Measurements from ENCODE around the gene PHF13. TPM values are rescaled to one million over a fixed set of nuclear protein-coding genes. Genes with fewer than 3 reads are reported as not detected.

The PHF13 gene
- total and polyA plus RNA-seq, 2 donors (not counting 3 experiments of a cell fraction or from before 2014, with no cell fraction given), result 5.6 to 18.6 TPM

GRCh38 chr1:6585841-6586240, 27.7 kb upstream of the PHF13 start:
- H2AFZ ChIP-seq (ENCODE audit: low read depth, low read length), result no peak overlapping the region
- H3K4me2 ChIP-seq (ENCODE audit: insufficient read depth, low read length), result no peak overlapping the region
- dilution Hi-C loops (cut with MboI; ENCODE audit: extremely low pct_ligation_motif_present, low sequenced_read_pairs), result no loop called here
- H3K27ac ChIP-seq (ENCODE audit: insufficient read depth, low read depth, low read length), result no peak overlapping the region
- intact Hi-C loops (cut with micrococcal nuclease), result no loop called here
- no peak overlapping the region for H3K9ac ChIP-seq (replicated peaks; ENCODE audit: extremely low read depth, insufficient read depth, low read length)
- DNase-seq (ENCODE audit: low read depth, low spot score) (no peak), FAIRE-seq (no peak)
- H3K9me1 ChIP-seq (replicated peaks; ENCODE audit: control insufficient read depth, extremely low read depth, insufficient read depth, low read length), result no peaks in the 10 kb centered on the region
- H3K4me1 ChIP-seq (ENCODE audit: control insufficient read depth, extremely low read depth, insufficient read depth, low read length), result peaks cover 4% of the 10 kb centered on the region
- TF ChIP-seq MYC (IDR thresholded peaks at IDR 0.05; ENCODE audit: low read depth, low read length) (no peak), FOS (IDR thresholded peaks at IDR 0.05; ENCODE audit: borderline replicate concordance, insufficient read depth, low read length) (no peak), JUN (IDR thresholded peaks at IDR 0.05; ENCODE audit: borderline replicate concordance, insufficient read depth, insufficient read length, low read depth) (no peak), CTCF (IDR thresholded peaks at IDR 0.05; ENCODE audit: extremely low read depth in 1 of 2, insufficient read depth in 1 of 2, low read depth in 1 of 2, low read length in 2 of 2) (no peak)
- BruUV-seq (replicated peaks), result no TSS peak
- peaks cover 0 to 14% of the 10 kb centered on the region in 2 experiments for H3K36me3 ChIP-seq (ENCODE audit: control insufficient read depth in 2 of 2, extremely low read depth in 1 of 2, insufficient read depth in 2 of 2, low read length in 2 of 2)
- no peak overlapping the region for H3K4me3 ChIP-seq (replicated peaks in 1 of 3; ENCODE audit: insufficient read depth in 1 of 3, low read depth in 1 of 3, low read length in 3 of 3)
- peaks cover 5% of the 10 kb centered on the region for H3K79me2 ChIP-seq (ENCODE audit: control insufficient read depth, insufficient read depth, low read length)
- ChIA-PET POLR2A (no interaction called here), CTCF (no interaction called here)
- no peaks in the 10 kb centered on the region for H4K20me1 ChIP-seq (replicated peaks; ENCODE audit: control insufficient read depth, extremely low read depth, insufficient read depth, low read length)
- H3K27me3 ChIP-seq (ENCODE audit: control insufficient read depth in 2 of 2, insufficient read depth in 2 of 2, low read length in 2 of 2), result no peaks in the 10 kb centered on the region
- H3K9me3 ChIP-seq (replicated peaks; ENCODE audit: control insufficient read depth, insufficient read depth, low read length), result no peaks in the 10 kb centered on the region

- dilution Hi-C loops (cut with MboI; ENCODE audit: extremely low pct_ligation_motif_present, low sequenced_read_pairs), result no loop called here
- Histone ChIP-seq H3K4me3 (replicated peaks in 1 of 3; ENCODE audit: insufficient read depth in 1 of 3, low read depth in 1 of 3, low read length in 3 of 3) (no peak overlapping the region), H3K9ac (replicated peaks; ENCODE audit: extremely low read depth, insufficient read depth, low read length) (no peak overlapping the region), H3K27ac (ENCODE audit: insufficient read depth, low read depth, low read length) (no peak overlapping the region), H4K20me1 (replicated peaks; ENCODE audit: control insufficient read depth, extremely low read depth, insufficient read depth, low read length) (no peaks in the 10 kb centered on the region), H2AFZ (ENCODE audit: low read depth, low read length) (no peak overlapping the region), H3K9me1 (replicated peaks; ENCODE audit: control insufficient read depth, extremely low read depth, insufficient read depth, low read length) (no peaks in the 10 kb centered on the region), H3K4me2 (ENCODE audit: insufficient read depth, low read length) (no peak overlapping the region), H3K9me3 (replicated peaks; ENCODE audit: control insufficient read depth, insufficient read depth, low read length) (no peaks in the 10 kb centered on the region), H3K79me2 (ENCODE audit: control insufficient read depth, insufficient read depth, low read length) (peaks cover 2% of the 10 kb centered on the region), H3K27me3 (ENCODE audit: control insufficient read depth in 2 of 2, insufficient read depth in 2 of 2, low read length in 2 of 2) (no peaks in the 10 kb centered on the region), H3K36me3 (ENCODE audit: control insufficient read depth in 2 of 2, extremely low read depth in 1 of 2, insufficient read depth in 2 of 2, low read length in 2 of 2) (peaks cover 0 to 14% of the 10 kb centered on the region in 2 experiments), H3K4me1 (ENCODE audit: control insufficient read depth, extremely low read depth, insufficient read depth, low read length) (no peaks in the 10 kb centered on the region)
- ChIA-PET CTCF (no interaction called here), POLR2A (no interaction called here)
- no TSS peak for BruUV-seq (replicated peaks)
- intact Hi-C loops (cut with micrococcal nuclease), result no loop called here
- DNase-seq (ENCODE audit: low read depth, low spot score) (no peak), FAIRE-seq (no peak)
- TF ChIP-seq, protein P1, sequence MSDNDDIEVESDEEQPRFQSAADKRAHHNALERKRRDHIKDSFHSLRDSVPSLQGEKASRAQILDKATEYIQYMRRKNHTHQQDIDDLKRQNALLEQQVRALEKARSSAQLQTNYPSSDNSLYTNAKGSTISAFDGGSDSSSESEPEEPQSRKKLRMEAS (IDR thresholded peaks at IDR 0.05; ENCODE audit: insufficient read depth, insufficient read length), result no peak
- no peak for TF ChIP-seq GATA2 (IDR thresholded peaks at IDR 0.05; ENCODE audit: insufficient read depth, insufficient read length, low read depth, low read length)
- TF ChIP-seq JUN (IDR thresholded peaks at IDR 0.05; ENCODE audit: borderline replicate concordance, insufficient read depth, insufficient read length, low read depth), result no peak
- no peak for TF ChIP-seq POLR2AphosphoS5 (IDR thresholded peaks at IDR 0.05; ENCODE audit: insufficient read depth, low read depth, low read length)
- TF ChIP-seq POLR2A (IDR thresholded peaks at IDR 0.05; ENCODE audit: low read depth, low read length), result no peak
- no peak for TF ChIP-seq EZH2 (IDR thresholded peaks at IDR 0.05; ENCODE audit: borderline replicate concordance, low read depth, low read length, severe bottlenecking)
- no peak for TF ChIP-seq CTCF (IDR thresholded peaks at IDR 0.05; ENCODE audit: extremely low read depth in 1 of 2, insufficient read depth in 1 of 2, low read depth in 1 of 2, low read length in 2 of 2)
- TF ChIP-seq MYC (IDR thresholded peaks at IDR 0.05; ENCODE audit: low read depth, low read length), result no peak
- TF ChIP-seq FOS (IDR thresholded peaks at IDR 0.05; ENCODE audit: borderline replicate concordance, insufficient read depth, low read length), result no peak
Measured at GRCh38 chr1:6586404-6586816, 27.1 kb upstream of the PHF13 start.
